Stimulated activated CD4-positive, alpha-beta T cell treated with anti-CD3 and anti-CD28 coated beads, Interleukin-1b, Interleukin-23, amount 100 ng/mL, for 4 hours (primary cell): ENCODE results near the gene LOXL4.
"Not testable (repeated sequence)": the region's sequence is repeated elsewhere in the genome, so short reads cannot be mapped to it uniquely, and the experiment has no call there.

Experiments
- DNase-seq, 2 donors: peaks; one replicate each; pipeline ENCODE4 v3.0.0-alpha.2; 2020; ENCODE audit warnings: low read depth in 2 of 2

LOXL4 gene

DNA sequence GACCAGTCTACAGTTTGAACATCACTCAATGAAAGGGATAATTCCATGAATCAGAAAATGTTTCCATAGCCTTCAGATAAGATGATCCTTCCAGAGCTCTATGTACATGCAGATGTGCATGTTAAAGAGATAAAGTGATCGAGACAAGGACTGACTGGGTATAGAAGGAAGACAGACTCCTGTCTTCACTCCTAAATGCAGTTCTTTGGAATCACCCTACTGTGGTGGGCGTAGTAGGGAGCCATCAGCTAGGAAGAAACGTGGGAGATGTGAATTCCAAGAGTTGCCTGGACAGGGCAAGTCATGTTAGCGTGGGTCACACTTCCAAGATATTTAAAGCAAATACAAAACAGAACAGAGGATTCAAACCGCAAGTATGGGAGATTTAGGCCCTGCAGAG, 23.9 kb downstream of the LOXL4 start:
- no peak for DNase-seq

DNA sequence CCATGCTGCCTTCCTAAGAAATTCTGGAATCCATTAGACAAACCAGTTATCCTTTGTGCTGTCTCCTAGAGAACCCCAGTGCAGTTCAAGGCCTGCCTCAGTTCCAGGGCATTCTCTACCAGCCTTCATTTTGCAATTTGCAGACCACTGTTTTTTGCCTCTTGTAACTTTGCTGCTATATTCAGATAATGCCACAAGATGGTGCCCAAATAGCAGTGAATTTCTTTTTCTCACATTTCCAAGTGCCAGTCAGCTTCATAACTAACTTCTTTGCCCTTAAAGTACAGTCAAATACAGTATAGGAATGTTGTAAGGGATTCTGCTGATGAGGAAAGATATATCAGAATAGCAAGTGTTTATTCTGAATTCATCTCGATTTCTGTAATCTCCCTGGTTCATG, 25.2 kb downstream of the LOXL4 start:
- DNase-seq: no peak

GRCh38 chr10:98240524-98240923, 27.5 kb downstream of the LOXL4 start:
- DNase-seq: no peak

GRCh38 chr10:98238391-98238790, 29.6 kb downstream of the LOXL4 start:
- DNase-seq: no peak

DNA sequence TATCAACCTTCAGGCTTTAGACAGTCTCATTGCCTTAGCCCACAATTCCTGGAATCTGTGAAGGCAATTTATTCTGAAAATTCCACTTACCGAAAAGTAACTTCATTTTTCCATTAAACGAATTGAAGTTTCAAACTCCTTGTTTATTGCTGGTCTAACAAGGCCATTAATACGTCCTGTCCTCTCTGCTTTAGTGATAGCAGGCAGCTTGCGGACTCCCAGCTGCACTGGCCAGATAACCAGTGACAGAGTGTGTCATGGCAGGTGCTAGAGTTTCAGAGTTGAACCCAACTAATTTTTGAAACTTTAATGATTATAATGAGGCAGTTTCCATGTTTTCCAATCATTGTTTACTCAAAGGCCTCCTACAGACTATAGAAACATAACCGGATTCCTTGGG, 31.1 kb downstream of the LOXL4 start:
- DNase-seq: no peak

- DNase-seq: no peak
Observed at GRCh38 chr10:98235846-98236245, 32.1 kb downstream of the LOXL4 start.

DNA sequence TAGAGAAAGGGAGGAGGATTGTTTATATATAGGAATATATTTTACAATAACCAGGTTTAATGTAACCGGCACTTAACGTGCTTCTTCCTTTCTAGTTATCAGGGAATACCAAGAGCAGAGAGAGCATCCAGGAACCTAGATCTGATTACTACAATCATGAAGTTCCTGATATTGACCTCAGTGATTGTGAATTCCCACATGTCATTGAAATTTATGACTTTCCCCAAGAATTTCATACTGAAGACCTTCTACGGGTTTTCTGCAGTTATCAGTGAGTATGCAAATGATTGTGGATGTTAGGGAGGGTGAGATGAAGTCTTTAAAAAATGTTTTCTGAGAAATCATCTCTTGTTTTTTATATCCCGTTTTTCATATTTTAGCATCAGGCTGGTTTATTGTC, 36.6 kb downstream of the LOXL4 start:
- DNase-seq: no peak

DNA sequence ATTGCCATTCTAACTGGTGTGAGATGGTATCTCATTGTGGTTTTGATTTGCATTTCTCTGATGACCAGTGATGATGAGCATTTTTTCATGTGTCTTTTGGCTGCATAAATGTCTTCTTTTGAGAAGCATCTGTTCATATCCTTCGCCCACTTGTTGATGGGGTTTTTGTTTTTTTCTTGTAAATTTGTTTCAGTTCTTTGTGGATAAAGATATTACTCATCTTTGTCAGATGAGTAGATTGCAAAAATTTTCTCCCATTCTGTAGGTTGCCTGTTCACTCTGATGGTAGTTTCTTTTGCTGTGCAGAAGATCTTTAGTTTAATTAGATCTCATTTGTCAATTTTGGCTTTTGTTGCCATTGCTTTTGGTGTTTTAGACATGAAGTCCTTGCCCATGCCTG, 39.7 kb downstream of the LOXL4 start:
- not testable (repeated sequence) for DNase-seq

- DNase-seq: not testable (repeated sequence)
Observed at GRCh38 chr10:98227713-98228112, 40.3 kb downstream of the LOXL4 start.

DNA sequence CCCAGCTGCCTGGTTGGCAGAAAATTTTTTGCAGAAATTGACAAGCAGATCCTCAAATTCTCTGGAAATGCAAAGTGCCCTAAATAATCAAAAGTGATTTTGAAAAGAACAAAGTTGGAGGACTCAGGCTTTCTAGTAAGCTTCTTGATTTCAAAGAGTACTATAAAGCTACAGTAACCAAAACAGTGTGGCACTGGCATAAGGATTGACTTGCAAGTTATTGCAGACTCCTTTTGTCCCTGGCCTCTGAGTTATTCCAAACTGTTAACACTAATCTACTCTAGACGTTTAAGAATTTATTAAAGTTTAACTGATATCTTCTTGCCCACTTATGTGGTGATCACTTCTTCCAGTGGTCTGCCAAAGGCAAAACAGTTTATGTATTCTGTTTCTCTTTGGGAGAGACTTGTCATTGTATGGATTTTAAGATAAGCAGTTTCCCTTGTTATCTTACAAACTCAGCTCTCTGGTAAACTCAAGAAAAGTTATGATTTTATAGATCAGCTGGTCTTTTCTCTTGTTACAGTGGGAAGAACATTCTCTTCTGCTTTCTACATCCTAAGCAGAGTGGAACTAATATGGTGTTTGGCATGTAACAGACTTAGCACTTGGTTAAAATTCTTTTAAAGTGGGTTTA, 41.4 kb downstream of the LOXL4 start:
- DNase-seq: no peak

DNA sequence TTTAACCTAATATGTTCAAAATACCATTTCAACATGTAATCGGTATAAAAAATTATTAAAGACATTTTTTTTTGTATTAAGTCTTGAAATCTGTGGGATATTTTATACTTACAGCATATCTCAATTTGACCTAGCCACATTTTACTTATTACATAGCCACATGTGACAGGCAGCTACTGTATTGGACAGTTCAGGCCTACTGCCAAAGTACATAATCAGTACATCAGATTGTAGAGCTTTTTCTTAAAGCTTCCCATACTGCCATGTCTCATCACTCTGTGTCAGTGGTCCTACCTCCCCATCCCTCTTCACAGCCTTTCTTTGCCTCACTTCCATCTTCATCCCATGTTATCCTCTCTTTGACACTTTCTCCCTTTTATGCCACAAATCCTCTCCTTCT, 43.0 kb downstream of the LOXL4 start:
- no peak for DNase-seq

GRCh38 chr10:98224509-98224908, 43.5 kb downstream of the LOXL4 start:
- DNase-seq: no peak

- no peak for DNase-seq
Observed at GRCh38 chr10:98223874-98224273, 44.1 kb downstream of the LOXL4 start.

GRCh38 chr10:98217801-98218200, 50.2 kb downstream of the LOXL4 start:
- DNase-seq: no peak

DNA sequence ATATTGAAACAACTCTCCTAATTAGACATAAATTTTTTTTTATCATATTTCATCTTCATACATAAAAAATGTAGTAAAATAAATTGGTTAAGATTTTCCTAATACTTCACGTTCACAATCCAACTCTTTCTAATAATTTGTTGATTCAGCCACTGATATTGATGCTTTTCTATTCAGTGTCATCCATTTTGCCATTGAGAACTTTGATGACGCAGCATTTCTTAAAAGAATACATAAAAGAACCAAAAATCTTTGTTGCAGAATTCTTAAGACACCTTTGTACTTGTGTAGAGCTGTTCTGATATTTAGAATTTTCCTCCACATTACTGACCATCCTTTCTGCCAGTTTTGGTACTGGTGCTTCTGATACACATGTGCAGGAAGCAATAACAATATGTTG, 52.6 kb downstream of the LOXL4 start:
- DNase-seq: no peak

GRCh38 chr10:98213740-98214139, 54.3 kb downstream of the LOXL4 start:
- no peak for DNase-seq

GRCh38 chr10:98212196-98212595, 55.8 kb downstream of the LOXL4 start:
- no peak for DNase-seq

GRCh38 chr10:98209441-98209840, 58.6 kb downstream of the LOXL4 start:
- no peak for DNase-seq

DNA sequence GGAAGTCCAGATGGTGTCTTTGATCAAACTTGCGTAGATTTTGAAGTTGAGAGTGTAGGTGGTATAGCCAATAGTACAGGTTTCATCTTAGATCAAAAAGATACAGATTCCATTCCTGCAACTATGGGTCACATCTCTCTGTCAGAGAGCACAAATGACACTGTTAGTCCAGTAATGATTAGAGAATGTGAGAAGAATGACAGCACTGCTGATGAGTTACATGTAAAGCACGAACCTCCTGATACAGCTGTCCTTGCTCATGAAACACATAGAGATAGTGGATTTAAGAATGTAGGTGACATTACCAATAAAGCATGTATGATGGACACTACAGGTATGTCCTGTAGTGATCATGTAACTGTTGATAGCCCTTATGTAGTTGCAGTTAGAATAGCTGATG, 59.1 kb downstream of the LOXL4 start:
- no peak for DNase-seq

GRCh38 chr10:98205351-98205750, 62.6 kb downstream of the LOXL4 start:
- no peak for DNase-seq

DNA sequence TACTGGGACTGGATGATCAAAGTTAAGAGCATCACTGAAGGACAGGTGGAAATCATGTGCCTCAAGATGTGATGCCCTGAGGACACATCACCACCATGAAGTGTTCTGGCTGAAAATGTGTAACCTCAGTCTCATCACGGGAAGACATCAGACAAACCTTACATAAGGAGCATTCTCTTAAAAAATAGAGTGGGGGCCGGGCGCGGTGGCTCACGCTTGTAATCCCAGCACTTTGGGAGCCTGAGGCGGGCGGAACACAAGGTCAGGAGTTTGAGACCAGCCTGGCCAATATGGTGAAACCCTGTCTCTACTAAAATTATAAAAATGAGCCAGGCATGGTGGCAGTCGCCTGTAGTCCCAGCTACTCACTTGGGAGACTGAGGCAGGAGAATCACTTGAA, 65.6 kb downstream of the LOXL4 start:
- DNase-seq: no peak

- DNase-seq: no peak
Observed at GRCh38 chr10:98201760-98202159, 66.2 kb downstream of the LOXL4 start.
